Keratinocyte (primary cell): Measurements from ENCODE around the gene ARID3A.

ENCODE experiments used
- EZH2 ChIP-seq: IDR thresholded peaks from one replicate; pipeline ENCODE4 v1.6.1; 2012; ENCODE audit warnings: inconsistent platforms, mild to moderate bottlenecking, low read length, moderate library complexity
- TF ChIP-seq, protein P1 (sequence below), 3 experiments: IDR thresholded peaks in 1 of 3; conservative IDR thresholded peaks in 1 of 3; optimal IDR thresholded peaks in 1 of 3; 2 replicates in 2 of 3; 3 replicates in 1 of 3; pipeline versions ENCODE3 to v1.5.1; 2011; ENCODE audit warnings: low read length in 3 of 3, mild to moderate bottlenecking in 3 of 3, moderate library complexity in 2 of 3, control low read depth in 1 of 3, inconsistent platforms in 1 of 3; ENCODE audit not compliant: insufficient read depth in 2 of 3; ENCODE audit errors: extremely low read depth in 1 of 3

DNA sequence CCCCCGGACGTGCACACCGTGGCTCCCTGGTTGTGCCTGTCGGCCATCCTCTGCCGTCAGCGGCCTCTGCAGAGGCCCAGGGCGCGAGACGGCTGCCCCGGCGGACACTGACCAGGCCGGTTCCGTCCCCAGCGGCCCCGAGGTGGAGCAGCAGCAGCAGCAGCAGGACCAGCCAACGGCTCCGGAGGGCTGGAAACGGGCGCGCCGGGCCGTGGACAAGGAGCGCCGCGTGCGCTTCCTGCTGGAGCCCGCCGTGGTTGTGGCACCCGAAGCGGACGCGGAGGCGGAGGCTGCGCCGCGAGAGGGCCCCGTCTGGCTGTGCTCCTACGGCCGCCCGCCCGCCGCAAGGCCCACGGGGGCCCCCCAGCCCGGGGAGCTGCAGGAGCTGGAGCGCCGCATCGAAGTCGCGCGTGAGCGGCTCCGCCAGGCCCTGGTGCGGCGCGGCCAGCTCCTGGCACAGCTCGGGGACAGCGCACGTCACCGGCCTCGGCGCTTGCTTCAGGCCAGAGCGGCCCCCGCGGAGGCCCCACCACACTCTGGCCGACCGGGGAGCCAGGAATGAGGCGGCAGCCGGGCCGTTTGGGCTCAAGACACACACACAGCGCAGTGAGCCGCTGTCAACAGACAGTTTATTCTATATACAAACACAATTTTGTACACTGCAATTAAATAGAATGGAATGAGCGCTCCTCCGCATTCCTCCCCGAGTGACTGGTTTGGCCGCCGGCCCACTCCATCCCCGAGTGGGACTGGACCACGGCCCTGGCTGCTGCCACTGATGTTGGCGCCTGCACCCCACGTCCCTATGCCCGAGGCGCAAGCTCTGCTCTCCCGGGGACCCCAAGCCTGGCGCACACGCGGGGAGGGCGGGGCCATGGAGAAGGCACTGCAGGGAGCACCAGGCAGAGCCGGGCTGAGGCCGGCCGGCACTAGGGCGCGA, 83.5 kb downstream of the ARID3A start:
- TF ChIP-seq, protein P1, sequence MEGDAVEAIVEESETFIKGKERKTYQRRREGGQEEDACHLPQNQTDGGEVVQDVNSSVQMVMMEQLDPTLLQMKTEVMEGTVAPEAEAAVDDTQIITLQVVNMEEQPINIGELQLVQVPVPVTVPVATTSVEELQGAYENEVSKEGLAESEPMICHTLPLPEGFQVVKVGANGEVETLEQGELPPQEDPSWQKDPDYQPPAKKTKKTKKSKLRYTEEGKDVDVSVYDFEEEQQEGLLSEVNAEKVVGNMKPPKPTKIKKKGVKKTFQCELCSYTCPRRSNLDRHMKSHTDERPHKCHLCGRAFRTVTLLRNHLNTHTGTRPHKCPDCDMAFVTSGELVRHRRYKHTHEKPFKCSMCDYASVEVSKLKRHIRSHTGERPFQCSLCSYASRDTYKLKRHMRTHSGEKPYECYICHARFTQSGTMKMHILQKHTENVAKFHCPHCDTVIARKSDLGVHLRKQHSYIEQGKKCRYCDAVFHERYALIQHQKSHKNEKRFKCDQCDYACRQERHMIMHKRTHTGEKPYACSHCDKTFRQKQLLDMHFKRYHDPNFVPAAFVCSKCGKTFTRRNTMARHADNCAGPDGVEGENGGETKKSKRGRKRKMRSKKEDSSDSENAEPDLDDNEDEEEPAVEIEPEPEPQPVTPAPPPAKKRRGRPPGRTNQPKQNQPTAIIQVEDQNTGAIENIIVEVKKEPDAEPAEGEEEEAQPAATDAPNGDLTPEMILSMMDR (optimal IDR thresholded peaks at IDR 0.05 in 1 of 3, IDR thresholded peaks at IDR 0.05 in 1 of 3, conservative IDR thresholded peaks at IDR 0.05 in 1 of 3; ENCODE audit: extremely low read depth in 1 of 3, insufficient read depth in 2 of 3, low read length in 3 of 3), result no peak
- TF ChIP-seq EZH2, result no peak
